HepG2 (cell line): ENCODE data around the gene MTSS2. TPM values are rescaled to one million over a fixed set of nuclear protein-coding genes. Genes with fewer than 3 reads are reported as not detected.

Source experiments
- ARNT ChIP-seq: fragments of 450-650 bp; IDR thresholded peaks from 2 replicates; pipeline ENCODE4 v1.6.1; 2017
- FOXJ3 ChIP-seq: sonication (generic); formaldehyde crosslinking; IDR thresholded peaks from 2 replicates; pipeline ENCODE4 v1.4.0; 2020; ENCODE audit warnings: missing genetic modification reagents, mild to moderate bottlenecking, borderline replicate concordance
- HNRNPLL ChIP-seq: fragments of 200-400 bp; formaldehyde crosslinking; IDR thresholded peaks from 2 replicates; pipeline ENCODE4 v1.6.1; 2017; ENCODE audit warnings: mild to moderate bottlenecking, low read depth, low read length; ENCODE audit not compliant: poor library complexity, severe bottlenecking
- JDP2 ChIP-seq: sonication (generic); formaldehyde crosslinking; IDR thresholded peaks from 2 replicates; pipeline ENCODE4 v1.8.1; 2022; ENCODE audit warnings: missing genetic modification reagents, borderline replicate concordance
- KLF11 ChIP-seq: IDR thresholded peaks from 2 replicates; pipeline ENCODE4 v1.6.1; 2016; ENCODE audit warnings: missing compliant biosample characterization
- KLF6 ChIP-seq: IDR thresholded peaks from 2 replicates; pipeline ENCODE4 v1.8.0; 2016; ENCODE audit warnings: missing biosample characterization, missing genetic modification reagents
- MYC ChIP-seq: sonication (generic); formaldehyde crosslinking; IDR thresholded peaks from 2 replicates; pipeline ENCODE4 v1.9.0; 2021; ENCODE audit warnings: missing genetic modification reagents, borderline replicate concordance
- NR1H2 ChIP-seq: sonication (generic); formaldehyde crosslinking; IDR thresholded peaks from 2 replicates; pipeline ENCODE4 v1.8.1; 2022; ENCODE audit warnings: low read depth, missing genetic modification reagents, borderline replicate concordance
- SP2 ChIP-seq: sonication (generic); formaldehyde crosslinking; IDR thresholded peaks from 2 replicates; pipeline ENCODE4 v1.5.1; 2020; ENCODE audit warnings: mild to moderate bottlenecking, missing genetic modification reagents
- TBX3 ChIP-seq: fragments of 450-650 bp; IDR thresholded peaks from 2 replicates; pipeline ENCODE4 v1.6.1; 2017; ENCODE audit warnings: antibody characterized with exemption, mild to moderate bottlenecking, inconsistent platforms, borderline replicate concordance
- ZC3H13 ChIP-seq: sonication (generic); formaldehyde crosslinking; IDR thresholded peaks from 2 replicates; pipeline ENCODE4 v1.8.1; 2023; ENCODE audit warnings: mild to moderate bottlenecking, missing genetic modification reagents, moderate library complexity
- ZC3H4 ChIP-seq: sonication (generic); formaldehyde crosslinking; IDR thresholded peaks from 2 replicates; pipeline ENCODE4 v1.4.0; 2020; ENCODE audit warnings: missing genetic modification reagents, borderline replicate concordance
- ZFY ChIP-seq: sonication (generic); formaldehyde crosslinking; IDR thresholded peaks from 2 replicates; pipeline ENCODE4 v1.4.0; 2020; ENCODE audit warnings: missing genetic modification reagents
- ZNF354B ChIP-seq: sonication (generic); formaldehyde crosslinking; IDR thresholded peaks from 2 replicates; pipeline ENCODE4 v1.8.0; 2022; ENCODE audit warnings: mild to moderate bottlenecking, missing genetic modification reagents
- ZNF780A ChIP-seq: sonication (generic); formaldehyde crosslinking; IDR thresholded peaks from 2 replicates; pipeline ENCODE4 v1.8.0; 2022; ENCODE audit warnings: mild to moderate bottlenecking, missing genetic modification reagents, moderate library complexity
- ZNF841 ChIP-seq: sonication (generic); formaldehyde crosslinking; IDR thresholded peaks from 2 replicates; pipeline ENCODE4 v1.8.1; 2023; ENCODE audit warnings: missing genetic modification reagents, borderline replicate concordance
- polyA plus RNA-seq, 8 experiments: library from polyadenylated mRNA; depleted of rRNA in 3 of 8; stranded (reverse) in 7 of 8; unstranded in 1 of 8; fragments of >200 nt; fragmentation: Illumina TruSeq in 4 of 8; extraction: Trizol in 4 of 8; gene quantifications; 2 replicates each; pipeline versions ENCODE4 v1.2.1 to v1.2.3, GENCODE V29; 2011 to 2016; ENCODE audit warnings: low read depth in 4 of 8, missing spikeins in 1 of 8, mixed read lengths in 1 of 8; ENCODE audit not compliant: insufficient read depth in 1 of 8
- total RNA-seq, 5 experiments: library from RNA; depleted of rRNA; stranded (reverse); fragments of >200 nt; fragmentation: Illumina TruSeq; extraction: Trizol; gene quantifications; 2 replicates each; pipeline ENCODE4 v1.2.3, GENCODE V29; 2016; ENCODE audit warnings: low read depth in 1 of 5
- TF ChIP-seq, protein P1 (sequence below): sonication (generic); formaldehyde crosslinking; conservative IDR thresholded peaks from 2 replicates; pipeline ENCODE4 v1.8.1; 2023; ENCODE audit warnings: missing genetic modification reagents
- TF ChIP-seq, protein P2 (sequence below): sonication (generic); formaldehyde crosslinking; IDR thresholded peaks from 2 replicates; pipeline ENCODE4 v1.8.0; 2022; ENCODE audit warnings: missing genetic modification reagents, mild to moderate bottlenecking, inconsistent platforms, borderline replicate concordance
- TF ChIP-seq, protein P3 (sequence below): IDR thresholded peaks from 2 replicates; pipeline ENCODE4 v1.6.1; 2016; ENCODE audit warnings: low read depth, borderline replicate concordance
- TF ChIP-seq, protein P4 (sequence below): sonication (generic); formaldehyde crosslinking; conservative IDR thresholded peaks from 2 replicates; pipeline ENCODE4 v1.4.0; 2020; ENCODE audit warnings: missing genetic modification reagents
- TF ChIP-seq, protein P5 (sequence below): sonication (generic); formaldehyde crosslinking; IDR thresholded peaks from 2 replicates; pipeline ENCODE4 v1.9.0; 2021; ENCODE audit warnings: missing genetic modification reagents, mild to moderate bottlenecking, borderline replicate concordance
- TF ChIP-seq, protein P6 (sequence below): sonication (generic); formaldehyde crosslinking; IDR thresholded peaks from 2 replicates; pipeline ENCODE4 v1.9.0; 2021; ENCODE audit warnings: missing genetic modification reagents, borderline replicate concordance

Gene MTSS2
- total and polyA plus RNA-seq, 2 of the 13 experiments (the other 11 are each of a cell fraction or from before 2014, with no cell fraction given) = 132 to 242 TPM

DNA sequence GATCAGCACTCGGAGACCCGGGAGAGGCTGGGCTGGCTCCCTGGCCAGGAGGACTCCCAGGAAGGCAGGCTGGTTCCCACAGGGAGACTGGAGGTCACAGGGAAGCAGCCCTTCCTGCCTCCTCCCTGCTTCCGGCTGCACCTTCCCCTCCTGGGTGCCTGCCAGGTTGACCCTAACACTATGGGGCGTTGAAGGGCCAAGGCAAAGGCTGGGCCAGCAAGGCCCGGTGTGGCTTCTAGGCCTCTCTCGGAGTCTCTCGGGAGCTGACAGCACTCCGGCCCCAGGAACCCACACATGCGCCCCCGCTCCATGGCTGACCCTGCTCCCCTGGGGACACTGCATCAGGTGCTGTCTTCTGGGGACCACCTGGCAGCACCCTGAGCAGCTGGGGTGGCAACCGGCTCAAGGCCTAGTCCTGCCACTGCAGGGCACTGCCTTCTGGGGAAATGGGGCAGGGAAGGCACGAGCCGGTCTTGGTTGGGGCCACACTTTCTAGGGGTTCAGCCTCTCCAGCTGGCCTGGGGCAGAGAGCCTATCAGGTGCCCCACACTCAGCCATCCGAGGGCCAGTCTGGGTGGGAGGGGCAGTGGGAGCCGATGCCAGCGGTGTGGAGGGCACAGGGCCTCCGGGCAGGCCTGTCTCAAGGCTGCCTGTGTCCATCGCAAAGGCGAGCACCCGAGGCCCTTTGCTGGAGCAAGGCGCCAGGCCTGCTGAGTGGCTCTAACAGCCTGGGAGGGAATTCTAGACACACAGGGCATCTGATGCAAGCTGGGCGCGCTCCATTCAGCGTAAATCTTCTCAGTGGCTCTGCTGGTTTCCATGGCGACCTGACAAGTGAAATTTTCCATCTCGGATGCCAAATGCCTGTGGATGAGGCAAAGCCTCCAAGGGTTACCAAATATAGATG lies 5.6 kb upstream of the MTSS2 start (continued):
- TF ChIP-seq, protein P1, sequence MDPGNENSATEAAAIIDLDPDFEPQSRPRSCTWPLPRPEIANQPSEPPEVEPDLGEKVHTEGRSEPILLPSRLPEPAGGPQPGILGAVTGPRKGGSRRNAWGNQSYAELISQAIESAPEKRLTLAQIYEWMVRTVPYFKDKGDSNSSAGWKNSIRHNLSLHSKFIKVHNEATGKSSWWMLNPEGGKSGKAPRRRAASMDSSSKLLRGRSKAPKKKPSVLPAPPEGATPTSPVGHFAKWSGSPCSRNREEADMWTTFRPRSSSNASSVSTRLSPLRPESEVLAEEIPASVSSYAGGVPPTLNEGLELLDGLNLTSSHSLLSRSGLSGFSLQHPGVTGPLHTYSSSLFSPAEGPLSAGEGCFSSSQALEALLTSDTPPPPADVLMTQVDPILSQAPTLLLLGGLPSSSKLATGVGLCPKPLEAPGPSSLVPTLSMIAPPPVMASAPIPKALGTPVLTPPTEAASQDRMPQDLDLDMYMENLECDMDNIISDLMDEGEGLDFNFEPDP (CRISPR knock-in tag) = no peak
- TF ChIP-seq KLF6 (CRISPR knock-in tag) = no peak
- TF ChIP-seq KLF11 (CRISPR knock-in tag) = no peak
- TF ChIP-seq ZNF780A (CRISPR knock-in tag) = no peak
- no peak for TF ChIP-seq ARNT
- no peak for TF ChIP-seq TBX3
- TF ChIP-seq, protein P2, sequence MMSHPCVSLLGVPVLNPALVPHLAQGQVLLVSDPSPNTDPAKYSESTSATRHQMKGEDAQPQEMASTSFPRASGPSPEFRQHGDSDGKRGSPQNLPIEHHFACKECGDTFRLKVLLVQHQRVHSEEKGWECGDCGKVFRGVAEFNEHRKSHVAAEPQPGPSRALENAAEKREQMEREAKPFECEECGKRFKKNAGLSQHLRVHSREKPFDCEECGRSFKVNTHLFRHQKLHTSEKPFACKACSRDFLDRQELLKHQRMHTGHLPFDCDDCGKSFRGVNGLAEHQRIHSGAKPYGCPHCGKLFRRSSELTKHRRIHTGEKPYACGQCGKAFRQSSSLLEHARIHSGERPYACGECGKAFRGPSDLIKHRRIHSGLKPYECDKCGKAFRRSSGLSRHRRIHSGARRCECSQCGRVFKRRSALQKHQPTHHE (CRISPR knock-in tag) = no peak
- TF ChIP-seq ZFY (CRISPR knock-in tag) = peak; percentile 44; the same call in 1 of the 2 replicates
- no peak for TF ChIP-seq ZC3H13 (CRISPR knock-in tag)
- TF ChIP-seq, protein P3, sequence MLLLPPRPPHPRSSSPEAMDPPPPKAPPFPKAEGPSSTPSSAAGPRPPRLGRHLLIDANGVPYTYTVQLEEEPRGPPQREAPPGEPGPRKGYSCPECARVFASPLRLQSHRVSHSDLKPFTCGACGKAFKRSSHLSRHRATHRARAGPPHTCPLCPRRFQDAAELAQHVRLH (CRISPR knock-in tag) = no peak
- TF ChIP-seq, protein P4, sequence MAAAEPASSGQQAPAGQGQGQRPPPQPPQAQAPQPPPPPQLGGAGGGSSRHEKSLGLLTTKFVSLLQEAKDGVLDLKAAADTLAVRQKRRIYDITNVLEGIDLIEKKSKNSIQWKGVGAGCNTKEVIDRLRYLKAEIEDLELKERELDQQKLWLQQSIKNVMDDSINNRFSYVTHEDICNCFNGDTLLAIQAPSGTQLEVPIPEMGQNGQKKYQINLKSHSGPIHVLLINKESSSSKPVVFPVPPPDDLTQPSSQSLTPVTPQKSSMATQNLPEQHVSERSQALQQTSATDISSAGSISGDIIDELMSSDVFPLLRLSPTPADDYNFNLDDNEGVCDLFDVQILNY (CRISPR knock-in tag) = no peak
- TF ChIP-seq SP2 = no peak
- TF ChIP-seq ZNF354B (CRISPR knock-in tag) = no peak
- no peak for TF ChIP-seq ZNF841
- TF ChIP-seq ZC3H4 (CRISPR knock-in tag) = no peak
- TF ChIP-seq HNRNPLL = no peak
- no peak for TF ChIP-seq NR1H2
- TF ChIP-seq, protein P5, sequence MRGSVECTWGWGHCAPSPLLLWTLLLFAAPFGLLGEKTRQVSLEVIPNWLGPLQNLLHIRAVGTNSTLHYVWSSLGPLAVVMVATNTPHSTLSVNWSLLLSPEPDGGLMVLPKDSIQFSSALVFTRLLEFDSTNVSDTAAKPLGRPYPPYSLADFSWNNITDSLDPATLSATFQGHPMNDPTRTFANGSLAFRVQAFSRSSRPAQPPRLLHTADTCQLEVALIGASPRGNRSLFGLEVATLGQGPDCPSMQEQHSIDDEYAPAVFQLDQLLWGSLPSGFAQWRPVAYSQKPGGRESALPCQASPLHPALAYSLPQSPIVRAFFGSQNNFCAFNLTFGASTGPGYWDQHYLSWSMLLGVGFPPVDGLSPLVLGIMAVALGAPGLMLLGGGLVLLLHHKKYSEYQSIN (CRISPR knock-in tag) = no peak
- no peak for TF ChIP-seq FOXJ3
- TF ChIP-seq, protein P6, sequence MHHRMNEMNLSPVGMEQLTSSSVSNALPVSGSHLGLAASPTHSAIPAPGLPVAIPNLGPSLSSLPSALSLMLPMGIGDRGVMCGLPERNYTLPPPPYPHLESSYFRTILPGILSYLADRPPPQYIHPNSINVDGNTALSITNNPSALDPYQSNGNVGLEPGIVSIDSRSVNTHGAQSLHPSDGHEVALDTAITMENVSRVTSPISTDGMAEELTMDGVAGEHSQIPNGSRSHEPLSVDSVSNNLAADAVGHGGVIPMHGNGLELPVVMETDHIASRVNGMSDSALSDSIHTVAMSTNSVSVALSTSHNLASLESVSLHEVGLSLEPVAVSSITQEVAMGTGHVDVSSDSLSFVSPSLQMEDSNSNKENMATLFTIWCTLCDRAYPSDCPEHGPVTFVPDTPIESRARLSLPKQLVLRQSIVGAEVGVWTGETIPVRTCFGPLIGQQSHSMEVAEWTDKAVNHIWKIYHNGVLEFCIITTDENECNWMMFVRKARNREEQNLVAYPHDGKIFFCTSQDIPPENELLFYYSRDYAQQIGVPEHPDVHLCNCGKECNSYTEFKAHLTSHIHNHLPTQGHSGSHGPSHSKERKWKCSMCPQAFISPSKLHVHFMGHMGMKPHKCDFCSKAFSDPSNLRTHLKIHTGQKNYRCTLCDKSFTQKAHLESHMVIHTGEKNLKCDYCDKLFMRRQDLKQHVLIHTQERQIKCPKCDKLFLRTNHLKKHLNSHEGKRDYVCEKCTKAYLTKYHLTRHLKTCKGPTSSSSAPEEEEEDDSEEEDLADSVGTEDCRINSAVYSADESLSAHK (CRISPR knock-in tag) = no peak
- no peak for TF ChIP-seq MYC (CRISPR knock-in tag)
- no peak for TF ChIP-seq JDP2
